Activated CD8-positive, alpha-beta memory T cell treated with anti-CD3 and anti-CD28 coated beads for 48 hours (primary cell): ENCODE measurements around the gene ITPRIP.

ENCODE experiments used
- DNase-seq, 3 experiments: peaks; one replicate each; pipeline ENCODE4 v3.0.0-alpha.2; 2020; ENCODE audit warnings: low read depth in 2 of 3, low spot score in 2 of 3

ITPRIP gene

DNA sequence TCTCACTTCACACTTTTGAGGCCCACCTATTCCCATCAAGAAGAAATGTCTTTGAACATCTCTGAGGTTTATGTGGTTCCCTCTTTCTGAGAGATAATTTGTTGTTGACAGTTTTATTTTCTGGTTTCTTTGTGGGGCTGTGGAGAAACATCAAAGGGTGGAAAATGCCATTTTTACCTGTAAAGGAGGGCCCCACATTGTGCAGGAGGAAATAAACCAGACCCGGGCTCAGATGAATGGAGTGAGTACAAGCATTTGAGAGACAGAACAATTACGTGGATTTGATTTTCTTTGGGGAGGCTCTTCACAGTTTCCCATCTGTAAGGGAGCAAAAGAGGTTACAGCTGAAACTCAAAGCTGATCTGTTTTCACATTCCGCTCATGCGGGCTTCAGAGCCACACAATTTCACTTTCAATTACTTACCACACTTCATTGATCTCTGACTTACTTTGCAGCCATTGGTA lies 29.8 kb downstream of the ITPRIP start:
- DNase-seq: no peak

DNA sequence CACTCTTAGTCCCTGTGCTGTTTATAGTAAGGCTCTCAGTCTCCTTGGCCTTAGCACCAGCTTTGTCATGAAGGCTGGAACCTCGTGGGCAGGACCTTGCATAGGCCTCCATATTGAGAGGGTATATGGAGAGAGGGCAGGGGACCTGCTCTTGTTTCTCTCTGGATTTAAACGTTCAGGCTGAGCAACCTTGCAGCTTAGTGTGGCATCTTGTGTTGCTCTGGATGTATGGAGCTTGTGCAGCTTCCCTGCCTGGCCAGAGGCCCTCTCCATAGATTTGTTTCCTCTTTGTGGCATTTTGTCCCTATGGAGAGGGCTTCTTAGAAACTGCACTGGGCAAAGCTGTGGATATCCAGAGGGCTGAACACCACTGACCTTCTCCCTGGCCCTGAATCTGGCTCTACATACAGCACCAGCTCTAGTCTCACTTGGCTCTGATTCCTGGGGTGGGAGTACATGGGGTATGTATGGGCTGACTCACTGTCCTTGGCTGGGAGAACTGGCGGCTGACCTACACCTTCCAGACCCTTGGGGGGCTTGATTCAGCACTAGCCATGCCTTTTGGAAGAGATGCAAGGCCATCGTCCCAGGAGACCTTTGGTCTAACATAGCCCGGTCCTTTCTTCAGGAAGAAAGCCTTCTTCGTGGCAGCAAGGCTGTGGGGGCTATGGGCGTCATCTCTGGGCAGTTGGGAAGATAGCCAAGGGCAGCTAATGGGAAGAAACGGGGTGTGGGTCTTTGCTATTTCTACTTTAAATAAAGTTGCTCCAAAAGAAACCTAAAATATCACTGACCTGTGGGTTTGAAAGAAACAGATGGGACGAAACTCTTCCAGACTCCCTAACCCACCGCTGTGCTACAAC lies 30.5 kb downstream of the ITPRIP start:
- DNase-seq: no peak

DNA sequence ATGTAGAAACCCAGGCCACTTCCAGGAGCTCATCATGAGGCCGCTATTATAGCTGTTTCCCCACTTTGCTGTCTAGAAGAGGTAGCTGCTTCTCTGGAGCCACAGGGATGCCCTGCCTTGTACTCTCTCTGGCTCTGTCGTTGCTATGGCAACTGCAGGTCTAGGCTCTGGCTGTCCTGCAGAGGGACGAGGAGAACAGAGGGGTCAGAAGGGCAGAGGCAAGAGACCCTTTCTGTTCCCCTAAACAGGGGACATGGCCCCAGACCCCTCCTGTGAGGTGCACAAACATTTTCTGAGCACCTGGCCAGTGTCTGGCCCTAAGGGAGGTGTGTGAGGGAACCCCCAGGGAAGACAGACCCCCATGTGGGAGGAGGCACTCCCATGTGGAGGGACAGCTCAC lies 31.4 kb downstream of the ITPRIP start:
- no peak for DNase-seq

DNA sequence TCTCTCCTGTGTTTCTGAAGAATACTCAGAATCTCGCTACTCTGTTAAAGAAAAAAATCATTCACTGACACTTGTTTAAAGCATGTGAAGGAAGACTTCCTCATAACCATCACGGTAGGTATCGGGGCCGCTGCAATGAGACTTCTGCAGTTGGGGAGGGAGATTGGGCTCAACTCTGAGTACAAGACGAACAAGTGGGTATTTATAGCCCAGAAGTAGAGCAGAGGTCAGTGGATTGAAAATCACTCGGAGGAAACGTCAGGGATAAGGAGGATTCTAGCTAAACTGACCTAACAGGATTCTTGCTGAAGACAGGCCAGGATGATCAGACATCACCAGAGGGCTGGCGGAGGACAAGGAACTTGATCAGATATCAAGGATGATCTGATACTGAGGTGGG lies 33.3 kb downstream of the ITPRIP start:
- no peak for DNase-seq

DNA sequence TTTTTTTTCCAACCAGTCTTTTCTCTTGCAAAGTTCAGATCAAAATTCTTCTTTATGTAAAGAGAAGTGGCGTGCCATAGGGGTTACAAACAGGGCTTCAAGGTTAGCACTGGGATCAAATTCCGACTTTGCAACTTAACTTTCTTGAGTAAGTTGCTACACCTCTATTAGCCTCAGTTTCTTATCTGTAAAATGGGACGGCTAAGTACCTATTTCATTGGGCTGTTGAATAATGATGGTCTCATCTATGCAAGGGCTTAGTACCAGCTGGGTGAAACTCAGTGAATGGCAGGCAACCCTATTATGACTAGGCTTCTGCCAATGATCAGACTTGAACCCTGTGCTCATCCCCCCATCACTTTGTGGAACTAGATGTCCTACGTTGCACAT lies 33.9 kb downstream of the ITPRIP start:
- DNase-seq: no peak

DNA sequence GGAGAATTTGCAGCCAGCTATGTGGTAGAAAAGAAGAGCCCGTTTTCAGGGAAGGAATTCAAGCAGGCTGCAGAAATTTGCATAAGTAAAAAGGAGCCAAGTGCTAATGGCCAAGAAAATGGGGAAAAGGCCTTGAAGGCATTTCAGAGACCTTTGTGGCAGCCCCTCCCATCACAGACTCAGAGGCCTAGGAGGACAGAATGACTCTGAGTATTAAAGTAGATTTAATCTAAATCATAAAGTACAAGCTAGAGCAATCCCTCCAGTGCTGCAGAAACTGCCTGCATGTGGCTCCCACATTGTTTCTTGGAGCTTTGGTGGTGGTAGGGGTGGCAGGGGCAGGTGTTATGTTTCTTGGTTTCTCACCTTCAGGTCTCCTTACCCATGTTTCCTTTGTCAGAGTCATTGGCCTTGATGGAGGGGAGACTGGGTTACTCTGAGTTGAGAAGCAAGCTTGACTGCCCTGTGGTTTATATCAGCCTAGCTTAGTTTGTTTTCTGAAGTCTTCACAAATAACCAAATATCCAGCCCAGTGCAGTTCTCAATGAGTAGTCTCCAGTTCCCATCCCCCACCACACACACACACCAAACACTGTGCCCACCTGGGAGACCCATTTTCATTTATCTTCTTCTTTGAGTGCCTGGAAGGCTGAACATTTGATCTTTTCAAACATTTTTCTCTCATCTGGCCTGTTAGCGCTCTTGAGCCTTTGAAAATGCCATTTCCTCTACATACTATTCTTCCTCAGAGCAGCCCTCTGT lies 34.5 kb downstream of the ITPRIP start:
- DNase-seq: no peak

DNA sequence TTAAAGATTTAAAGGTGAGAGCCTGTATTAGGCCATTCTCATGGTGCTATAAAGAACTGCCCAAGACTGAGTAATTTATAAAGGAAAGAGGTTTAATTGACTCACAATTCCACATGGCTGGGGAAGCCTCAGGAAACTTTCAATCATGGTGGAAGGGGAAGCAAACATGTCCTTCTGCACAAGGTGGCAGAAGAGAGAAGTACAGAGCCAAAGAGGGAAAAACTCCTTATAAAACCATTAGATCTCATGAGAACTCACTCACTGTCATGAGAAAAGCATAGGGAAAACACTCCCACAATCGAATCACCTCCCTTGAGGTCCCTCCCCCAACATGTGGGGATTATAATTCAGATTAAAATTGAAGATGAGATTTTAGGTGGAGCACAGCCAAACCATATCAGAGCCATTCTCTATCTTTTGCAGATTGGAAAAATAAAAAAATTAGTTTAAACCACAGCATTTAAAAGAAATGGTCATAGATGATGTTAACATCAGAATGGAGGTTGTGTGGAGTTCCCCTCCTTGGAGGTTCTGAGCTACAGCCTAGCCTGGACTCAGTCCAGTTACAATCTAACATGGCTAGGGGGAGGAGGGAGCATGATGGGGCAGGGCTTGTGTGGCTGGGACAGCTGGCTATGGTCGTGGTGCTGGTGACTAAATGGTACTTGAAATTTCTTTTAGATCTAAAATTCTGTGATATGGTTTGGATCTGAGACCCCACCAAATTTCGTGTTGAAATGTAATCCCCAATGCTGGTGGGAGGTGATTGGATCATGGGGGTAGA lies 36.2 kb downstream of the ITPRIP start:
- DNase-seq: no peak

DNA sequence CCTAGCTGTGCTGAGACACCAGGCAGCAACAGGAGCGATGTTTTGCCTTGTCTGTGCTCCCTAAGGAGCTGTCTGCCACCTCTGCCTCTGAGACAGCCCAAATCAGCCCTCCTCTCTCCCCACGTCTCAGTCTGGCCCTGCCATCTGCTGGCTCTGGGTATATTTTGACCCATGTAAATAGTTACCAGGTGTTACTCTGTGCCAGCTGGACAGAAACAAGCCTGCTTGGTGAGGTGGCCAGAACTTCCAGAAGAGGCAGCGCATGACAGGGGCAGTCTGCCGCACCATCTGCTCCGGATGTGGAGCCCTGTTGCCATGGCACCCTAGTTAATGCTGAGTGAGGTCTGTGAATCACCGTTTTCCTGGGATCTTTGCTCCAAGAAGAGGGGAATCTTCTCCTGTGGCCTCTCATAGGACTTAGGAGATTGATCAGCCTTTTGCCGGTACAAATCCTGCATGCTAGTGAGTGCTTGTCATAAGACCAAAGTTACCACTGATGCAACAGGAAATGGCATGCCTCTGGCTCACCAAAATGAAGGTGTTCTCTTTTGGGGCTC lies 37.5 kb downstream of the ITPRIP start:
- no peak for DNase-seq

DNA sequence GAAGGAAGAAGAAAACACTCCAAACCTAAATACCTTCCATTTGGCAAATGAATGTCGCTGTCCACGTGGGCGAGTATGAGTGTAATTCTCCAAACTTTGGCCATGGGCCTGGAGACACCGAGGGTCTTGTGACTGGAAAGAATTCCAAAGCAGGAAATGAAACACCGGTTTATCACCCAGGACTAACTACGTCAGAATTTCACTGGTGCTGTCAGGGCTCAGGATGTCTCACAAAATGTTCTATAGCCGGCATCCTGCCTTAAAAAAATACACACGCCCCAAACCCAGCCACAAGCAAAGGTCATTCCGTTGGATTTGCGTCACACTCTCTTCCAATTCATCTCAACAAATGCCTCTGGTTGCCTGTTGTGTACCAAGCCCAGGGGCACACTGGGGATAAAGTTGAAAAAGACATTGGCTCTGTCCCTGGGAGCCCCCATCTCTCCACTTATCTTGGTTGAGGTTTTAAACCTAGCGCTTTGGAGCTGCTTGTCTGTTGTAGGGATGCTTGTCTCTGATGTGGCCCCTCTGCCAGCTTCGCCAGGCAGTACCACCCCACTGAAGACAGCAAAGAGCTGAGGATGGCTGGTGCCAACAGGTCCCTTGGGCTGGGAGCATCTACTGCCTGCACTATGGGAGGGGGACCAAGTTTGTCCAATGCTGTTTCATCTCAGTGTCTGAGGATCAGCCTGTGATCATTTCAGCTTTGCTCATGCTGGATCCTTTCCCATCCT lies 38.1 kb downstream of the ITPRIP start:
- no peak for DNase-seq

DNA sequence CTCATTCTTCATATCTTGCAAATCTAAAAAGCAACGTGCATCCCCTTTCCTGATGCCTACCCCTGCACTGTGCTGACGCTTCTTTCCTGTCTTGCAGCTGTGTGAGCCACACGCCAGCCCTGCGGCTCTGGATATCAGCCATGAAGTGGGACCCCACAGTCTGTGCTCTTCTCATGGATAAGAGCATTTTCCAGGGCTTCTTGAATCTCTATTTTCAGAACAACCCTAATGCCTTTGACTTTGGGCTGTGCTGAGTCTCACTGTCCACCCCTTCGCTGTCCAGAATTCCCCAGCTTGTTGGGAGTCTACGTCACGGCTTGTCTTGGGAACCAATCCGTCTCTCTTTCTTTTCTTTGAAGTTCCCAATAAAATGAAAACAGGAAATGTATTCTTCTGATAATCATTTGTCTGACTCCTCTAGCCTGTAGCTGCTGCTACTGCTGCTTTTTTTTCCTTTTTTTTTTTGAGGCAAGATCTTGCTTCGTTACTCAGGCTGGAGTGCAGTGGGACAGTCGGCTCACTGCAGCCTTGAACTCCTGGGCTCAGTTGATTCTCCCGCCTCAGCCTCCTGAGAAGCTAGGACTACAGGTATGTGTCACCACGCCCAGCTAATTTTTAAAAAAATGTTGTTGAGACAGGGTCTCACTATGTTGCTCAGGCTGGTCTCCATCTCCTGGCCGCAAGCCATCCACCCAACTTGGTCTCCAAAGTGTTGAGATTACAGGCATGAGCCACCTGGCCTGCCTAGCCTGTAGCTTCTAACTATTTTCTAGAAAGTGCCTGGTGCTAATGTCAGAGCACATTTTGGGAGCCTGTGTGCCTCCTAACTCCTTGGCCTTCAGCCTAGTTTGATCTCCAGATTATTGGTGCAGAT lies 39.0 kb downstream of the ITPRIP start:
- DNase-seq: no peak

DNA sequence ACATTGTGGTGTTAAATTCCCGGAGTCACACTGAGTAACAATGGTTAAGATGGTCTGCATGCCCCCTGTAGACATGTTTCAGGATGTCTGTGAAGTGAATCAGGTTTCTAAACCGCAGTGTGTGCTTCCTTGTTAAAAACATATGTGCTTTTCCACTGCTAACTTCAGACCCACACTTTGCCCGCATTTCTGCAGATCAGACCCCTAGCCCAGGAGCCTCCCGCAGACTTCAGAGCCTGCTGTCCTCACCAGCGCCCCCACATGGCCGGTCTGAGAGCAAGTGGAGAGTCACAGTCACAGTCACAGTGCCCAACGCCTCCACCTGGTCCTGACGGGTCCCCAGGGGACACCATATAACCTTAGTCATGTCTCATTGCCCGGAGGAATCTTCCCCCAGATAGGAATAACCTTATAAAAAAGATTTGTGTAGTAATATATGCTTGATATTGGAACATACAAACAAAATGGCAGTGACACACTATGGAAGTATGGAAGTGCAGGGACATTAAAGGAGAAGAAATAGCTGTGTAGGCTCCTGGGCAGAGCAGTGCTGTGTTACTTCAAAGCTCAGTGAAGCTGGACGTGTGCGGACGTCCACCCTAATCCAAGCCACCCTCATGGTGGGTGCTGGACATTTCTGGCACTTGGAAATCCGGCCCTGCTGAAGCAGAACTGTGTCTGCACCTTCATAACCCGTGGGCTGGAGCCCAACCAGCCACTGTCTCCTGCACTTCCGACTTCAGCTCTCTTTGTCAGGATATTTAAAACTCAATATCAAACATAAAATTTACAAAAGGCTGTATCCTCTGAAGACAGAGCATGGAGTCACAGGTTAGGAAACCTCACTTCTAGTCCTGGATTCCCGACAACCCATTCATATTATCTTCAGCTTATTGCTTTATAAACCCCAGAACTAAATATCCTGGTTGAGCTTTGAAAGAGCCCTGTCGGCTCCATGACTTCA lies 40.3 kb downstream of the ITPRIP start:
- DNase-seq: no peak

DNA sequence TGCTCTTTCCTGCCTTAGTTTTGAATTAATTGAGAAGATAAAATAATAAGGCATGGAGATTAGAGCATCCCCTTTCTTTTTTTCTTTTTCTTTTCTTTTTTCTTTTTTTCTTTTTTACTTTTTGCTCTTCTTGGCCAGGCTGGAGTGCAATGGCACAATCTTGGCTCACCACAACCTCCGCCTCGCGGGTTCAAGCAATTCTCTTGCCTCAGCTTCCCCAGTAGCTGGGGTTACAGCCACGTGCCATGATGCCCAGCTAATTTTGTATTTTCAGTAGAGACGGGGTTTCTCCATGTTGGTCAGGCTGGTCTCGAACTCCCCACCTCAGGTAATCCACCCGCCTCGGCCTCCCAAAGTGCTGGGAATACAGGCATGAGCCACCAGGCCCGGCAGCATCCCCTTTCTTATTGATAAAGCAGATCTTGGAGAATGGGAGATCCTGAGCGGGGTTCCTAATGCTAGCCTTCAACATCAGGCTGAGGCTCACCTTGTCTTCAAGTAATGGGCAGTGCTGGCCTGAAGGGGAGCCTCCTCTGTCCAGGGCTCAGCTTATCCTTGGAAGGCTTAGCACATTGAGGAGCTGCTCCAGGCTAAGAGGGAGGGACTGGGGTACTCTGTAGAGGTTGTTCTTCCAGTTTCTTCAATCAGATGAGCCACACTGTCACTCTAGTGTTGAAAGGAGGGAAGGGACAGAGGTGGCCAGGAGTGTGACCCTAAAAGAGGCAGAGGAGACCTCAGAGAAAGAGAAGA lies 41.4 kb downstream of the ITPRIP start:
- no peak for DNase-seq

DNA sequence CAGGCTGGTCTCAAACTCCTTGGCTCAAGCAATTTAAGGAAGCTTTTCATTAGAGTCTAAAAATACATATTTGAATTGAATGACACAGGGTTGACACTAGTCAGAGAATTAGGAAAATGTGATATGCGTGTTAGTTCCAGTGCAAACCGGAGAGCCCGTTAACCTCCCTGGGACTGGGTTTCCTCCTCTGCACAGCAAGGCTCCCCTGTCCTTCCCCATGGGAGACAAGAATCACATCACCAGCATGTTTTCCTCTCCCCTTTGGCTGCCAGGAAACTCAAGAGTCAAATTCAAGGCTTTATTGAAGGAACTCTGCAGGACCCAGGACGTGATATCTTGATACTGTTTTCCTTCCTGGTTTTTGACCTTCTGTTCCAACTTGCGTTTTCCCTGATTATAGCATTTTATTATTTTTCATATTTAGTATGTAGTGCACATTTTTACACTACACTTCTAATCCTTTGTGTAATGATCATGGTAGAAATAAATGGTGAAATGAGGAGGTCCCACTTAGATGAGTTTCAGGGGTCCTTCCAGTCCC lies 44.4 kb downstream of the ITPRIP start:
- no peak for DNase-seq

DNA sequence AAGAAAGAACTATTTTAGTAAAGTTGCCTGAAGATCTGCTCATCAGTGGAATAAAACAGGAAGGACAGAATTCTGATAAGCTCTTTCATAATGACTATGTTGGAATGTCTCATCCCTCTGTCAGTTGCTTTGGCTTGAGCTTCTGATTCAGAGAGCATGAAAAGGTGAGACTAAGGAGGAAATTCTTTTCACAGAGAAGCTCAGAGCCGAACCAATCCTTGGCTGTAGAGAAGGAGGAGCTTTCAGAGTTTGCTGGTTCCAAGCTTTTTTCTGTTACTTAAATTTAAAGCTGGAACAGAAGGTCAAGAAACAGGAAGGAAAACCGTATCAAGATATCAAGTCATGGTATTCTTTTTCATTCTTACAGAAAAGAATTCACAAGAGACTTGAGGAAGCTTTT lies 45.3 kb downstream of the ITPRIP start:
- DNase-seq: no peak

DNA sequence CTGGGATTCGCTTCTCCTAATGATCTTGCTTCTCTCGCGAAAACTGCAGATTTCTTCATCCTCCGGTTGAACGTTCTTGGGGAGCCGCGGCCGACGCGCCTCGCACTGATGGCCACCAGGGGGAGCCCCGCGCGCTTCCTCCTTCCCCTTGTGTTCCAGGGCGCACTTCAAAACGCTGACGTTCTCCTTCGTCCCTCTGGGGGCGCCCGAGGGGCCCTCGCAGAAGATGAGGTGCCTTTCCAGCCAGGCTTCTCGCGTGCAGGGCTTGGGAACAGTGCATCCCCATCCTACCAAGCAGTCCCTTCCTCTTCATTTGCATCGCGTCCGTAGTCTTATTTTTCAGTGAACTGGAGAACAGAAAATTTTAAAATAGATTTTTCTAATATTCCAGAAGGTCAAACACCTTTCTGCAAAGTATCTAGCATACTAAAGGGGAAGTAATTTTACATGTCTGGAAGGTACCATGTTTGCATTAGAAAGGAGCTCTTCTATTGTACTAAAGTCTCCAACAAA lies 46.8 kb downstream of the ITPRIP start:
- DNase-seq: peak; percentile 62 to 87 (median 74)

DNA sequence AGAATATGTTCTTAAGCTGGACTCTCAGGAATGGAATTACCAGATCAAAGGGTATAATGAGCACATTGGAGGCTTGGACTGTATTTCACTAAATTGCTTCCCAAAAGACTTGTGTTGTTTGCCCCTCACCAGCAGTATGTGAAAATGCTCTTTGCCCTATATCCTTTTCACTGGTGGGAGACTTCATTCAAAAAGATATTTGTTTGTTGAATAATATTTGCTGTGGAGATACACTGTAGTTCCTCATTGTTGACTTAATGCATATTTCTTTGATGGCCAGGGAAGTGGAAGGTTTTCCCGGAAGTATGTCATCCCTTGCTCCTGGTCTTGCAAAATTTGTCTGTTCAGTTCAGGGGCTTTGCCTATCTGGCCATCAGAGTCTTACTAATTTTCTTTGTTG lies 49.9 kb downstream of the ITPRIP start:
- DNase-seq: no peak

DNA sequence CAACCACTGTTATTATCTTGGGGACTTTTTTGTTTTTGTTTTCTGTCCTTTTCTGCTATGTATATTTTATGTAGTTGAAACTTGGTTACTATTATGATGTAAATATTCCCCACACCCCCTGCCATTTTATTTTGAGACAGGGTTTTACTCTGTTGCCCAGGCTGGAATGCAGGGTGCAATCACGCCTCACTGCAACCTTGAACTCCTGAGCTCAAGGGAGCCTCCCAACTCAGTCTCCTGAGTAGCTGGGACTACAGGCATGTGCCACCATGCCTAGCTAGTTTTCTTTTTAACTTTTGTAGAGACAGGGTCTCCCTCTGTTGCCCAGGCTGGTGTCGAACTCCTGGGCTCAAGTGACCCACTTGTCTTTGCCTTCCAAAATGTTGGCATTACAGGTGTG lies 51.3 kb downstream of the ITPRIP start:
- DNase-seq: no peak
